Measurements from ENCODE around the gene TNFRSF6B.
A peak's percentile ranks its signal among the peaks of the same experiment; 100 is the strongest.

The TNFRSF6B gene

DNA sequence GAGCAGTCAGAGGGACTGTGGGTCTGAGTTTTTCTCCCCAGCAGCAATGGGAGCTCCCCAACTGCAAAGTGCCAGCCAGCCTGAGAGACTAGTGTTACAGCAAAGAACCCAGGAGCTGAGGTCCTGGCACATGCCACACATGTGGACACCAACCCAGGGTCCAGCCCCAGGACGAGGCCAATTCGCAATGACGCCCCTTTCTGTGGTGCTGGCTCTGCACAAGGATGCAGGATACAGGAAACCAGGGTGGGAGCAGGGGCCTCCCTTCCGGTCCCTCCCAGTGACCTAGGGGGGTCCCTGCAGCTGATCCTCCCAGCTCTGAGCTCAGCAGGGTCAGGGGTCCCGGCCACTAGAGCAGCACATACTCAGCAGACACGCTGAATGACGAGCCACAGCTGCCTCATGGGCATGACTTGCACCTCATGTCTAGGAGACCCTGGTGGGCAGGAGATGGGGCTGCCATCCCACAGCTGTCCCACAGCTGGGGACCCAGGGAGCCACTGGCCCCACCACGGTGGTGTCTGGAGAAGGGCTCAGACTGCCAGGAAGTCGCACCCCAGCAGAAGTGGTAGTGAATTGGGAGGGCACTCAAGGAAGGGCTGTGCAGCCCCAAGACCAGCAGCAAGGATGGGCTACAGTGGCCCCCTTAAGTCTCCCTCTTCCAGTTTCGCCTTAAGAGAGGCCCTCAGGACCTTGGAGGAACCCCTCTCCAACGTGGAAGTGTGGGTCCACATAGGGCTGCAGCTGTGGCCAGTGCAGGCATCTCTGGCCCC, 7.7 kb downstream of the TNFRSF6B start:
- H3K4me3 ChIP-seq (ENCODE audit: low read depth, low read length), result no peak overlapping the region
- TF ChIP-seq, protein P1, sequence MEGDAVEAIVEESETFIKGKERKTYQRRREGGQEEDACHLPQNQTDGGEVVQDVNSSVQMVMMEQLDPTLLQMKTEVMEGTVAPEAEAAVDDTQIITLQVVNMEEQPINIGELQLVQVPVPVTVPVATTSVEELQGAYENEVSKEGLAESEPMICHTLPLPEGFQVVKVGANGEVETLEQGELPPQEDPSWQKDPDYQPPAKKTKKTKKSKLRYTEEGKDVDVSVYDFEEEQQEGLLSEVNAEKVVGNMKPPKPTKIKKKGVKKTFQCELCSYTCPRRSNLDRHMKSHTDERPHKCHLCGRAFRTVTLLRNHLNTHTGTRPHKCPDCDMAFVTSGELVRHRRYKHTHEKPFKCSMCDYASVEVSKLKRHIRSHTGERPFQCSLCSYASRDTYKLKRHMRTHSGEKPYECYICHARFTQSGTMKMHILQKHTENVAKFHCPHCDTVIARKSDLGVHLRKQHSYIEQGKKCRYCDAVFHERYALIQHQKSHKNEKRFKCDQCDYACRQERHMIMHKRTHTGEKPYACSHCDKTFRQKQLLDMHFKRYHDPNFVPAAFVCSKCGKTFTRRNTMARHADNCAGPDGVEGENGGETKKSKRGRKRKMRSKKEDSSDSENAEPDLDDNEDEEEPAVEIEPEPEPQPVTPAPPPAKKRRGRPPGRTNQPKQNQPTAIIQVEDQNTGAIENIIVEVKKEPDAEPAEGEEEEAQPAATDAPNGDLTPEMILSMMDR (IDR thresholded peaks at IDR 0.05; ENCODE audit: borderline replicate concordance, insufficient read depth, low read depth, low read length), result no peak

DNA sequence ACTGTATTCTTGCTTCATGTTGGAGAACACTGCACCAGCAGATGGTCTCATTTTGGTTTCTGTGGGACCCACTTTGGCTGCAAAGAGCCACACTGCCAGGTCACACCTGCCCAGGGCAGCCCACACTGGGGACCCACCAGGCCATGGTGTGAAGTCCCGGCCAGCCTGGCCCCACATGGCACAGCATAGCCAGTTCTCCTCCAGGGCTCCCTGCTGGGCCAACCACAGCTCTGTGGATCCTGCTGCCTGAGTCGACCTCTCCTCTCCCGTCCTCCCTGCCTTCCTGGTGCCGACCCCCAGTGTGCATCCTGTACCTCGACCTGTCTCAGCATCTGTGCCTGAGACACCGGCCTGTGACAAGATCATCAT, 8.3 kb downstream of the TNFRSF6B start:
- TF ChIP-seq, protein P1 (IDR thresholded peaks at IDR 0.05; ENCODE audit: borderline replicate concordance, insufficient read depth, low read depth, low read length), result no peak
- H3K4me3 ChIP-seq (ENCODE audit: low read depth, low read length), result no peak overlapping the region

DNA sequence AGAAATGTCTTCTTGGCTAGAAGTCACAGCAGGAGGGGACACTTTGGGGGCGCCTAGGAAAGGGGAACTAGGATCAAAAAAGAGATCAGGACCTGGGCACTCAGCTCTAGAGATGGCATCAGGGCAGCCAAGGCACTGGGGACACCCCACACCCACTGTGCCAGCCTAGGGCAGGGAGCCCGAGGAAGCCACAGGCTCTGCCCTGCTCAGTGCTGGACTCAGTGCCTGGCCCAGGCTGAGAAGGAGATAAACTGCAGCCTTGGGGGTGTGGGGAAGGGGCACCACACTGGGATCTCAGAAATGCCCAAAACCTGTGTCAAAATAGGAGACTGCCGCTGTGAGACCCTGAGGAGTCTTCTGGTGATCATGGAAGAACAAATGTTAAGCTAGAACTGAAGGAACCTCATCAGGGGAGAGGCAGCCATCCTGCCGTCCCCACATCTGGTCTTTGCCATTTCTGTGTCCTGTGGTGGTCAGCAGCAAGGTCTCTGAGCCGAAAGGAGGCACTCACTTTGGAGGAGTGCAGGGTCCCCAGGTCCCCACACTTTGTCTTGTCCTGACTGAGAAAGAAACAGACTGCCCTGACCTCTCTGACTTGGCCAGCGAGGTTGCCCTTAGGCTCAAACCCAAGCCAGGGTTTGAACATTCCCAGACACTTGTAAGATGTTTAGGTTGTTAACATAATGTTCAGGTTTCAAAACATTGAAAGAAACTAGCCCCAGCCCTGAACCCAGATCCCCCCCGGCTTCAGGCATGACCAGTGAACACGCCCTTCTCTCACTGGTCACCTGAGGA, 9.0 kb downstream of the TNFRSF6B start:
- TF ChIP-seq, protein P1 (IDR thresholded peaks at IDR 0.05; ENCODE audit: borderline replicate concordance, insufficient read depth, low read depth, low read length), result no peak
- H3K4me3 ChIP-seq (ENCODE audit: low read depth, low read length), result no peak overlapping the region

DNA sequence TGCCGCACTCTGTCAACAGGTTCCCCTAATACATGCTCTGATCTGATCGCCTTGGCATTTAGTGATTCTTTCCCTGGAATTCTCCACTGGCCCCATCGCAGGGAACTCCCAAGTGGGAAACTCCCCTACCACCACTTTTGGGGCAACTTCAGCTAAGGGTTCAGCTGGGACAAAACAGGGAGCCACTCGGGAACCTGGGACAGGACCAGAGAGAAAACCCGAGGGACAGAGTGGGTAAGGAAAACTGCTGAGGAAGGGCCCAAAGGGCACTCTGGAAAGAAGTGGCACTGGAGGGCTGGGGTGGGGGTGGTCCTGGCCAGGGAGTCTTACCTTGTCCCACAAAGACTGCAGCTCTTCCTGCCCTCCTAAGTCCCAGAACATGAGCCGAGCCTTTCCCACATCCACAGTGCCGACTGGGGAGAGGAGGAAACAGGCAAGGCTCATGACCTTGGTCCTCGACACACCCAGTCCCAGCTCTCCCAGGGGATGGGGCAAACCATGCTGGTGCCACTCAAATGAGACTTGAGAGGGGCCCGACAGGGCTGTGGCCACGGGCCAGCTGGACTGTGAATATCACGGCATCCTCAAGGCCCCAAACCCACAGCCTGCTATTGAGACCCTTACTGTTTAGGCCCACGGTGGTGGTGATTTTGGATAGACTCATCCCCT, 9.7 kb downstream of the TNFRSF6B start:
- H3K4me3 ChIP-seq (ENCODE audit: low read depth, low read length), result peak overlapping the region; percentile 77
- TF ChIP-seq, protein P1 (IDR thresholded peaks at IDR 0.05; ENCODE audit: borderline replicate concordance, insufficient read depth, low read depth, low read length), result no peak

DNA sequence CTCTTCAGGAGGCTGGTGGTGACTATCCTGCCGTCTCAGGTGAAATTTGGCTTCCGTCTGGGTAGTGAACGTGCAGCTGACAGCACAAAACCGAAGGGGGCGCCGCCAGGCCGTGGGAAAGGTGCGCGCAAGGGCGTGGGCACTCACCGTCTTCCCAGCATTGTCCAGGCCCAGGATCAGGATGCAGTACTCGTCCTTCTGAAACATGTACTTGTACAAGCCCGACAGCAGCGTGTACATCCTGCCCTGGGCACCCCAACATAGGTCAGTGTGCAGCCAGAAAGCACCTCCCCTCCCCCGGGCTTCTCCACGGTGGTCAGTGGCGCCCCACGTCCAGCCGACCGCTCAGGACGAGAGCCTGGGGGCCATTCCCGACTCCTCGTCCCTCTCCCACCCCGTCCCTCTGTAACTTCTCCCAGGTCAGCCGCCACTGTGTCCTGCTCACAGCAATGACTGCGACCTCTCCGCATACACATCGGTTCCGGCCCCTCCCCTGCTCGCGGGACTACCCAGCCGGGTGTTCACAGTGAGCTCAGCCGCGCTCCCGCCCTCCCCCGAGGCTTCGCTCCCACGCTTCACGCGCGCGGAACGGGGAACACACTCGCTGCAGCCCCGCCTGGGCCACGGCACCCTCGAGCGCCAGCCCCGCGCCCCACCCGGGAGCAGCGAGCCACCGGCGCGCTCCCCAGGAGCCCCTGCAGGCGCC, 10.6 kb downstream of the TNFRSF6B start:
- TF ChIP-seq, protein P1 (IDR thresholded peaks at IDR 0.05; ENCODE audit: borderline replicate concordance, insufficient read depth, low read depth, low read length), result peak; percentile 86
- H3K4me3 ChIP-seq (ENCODE audit: low read depth, low read length), result peak overlapping the region; percentile 77

DNA sequence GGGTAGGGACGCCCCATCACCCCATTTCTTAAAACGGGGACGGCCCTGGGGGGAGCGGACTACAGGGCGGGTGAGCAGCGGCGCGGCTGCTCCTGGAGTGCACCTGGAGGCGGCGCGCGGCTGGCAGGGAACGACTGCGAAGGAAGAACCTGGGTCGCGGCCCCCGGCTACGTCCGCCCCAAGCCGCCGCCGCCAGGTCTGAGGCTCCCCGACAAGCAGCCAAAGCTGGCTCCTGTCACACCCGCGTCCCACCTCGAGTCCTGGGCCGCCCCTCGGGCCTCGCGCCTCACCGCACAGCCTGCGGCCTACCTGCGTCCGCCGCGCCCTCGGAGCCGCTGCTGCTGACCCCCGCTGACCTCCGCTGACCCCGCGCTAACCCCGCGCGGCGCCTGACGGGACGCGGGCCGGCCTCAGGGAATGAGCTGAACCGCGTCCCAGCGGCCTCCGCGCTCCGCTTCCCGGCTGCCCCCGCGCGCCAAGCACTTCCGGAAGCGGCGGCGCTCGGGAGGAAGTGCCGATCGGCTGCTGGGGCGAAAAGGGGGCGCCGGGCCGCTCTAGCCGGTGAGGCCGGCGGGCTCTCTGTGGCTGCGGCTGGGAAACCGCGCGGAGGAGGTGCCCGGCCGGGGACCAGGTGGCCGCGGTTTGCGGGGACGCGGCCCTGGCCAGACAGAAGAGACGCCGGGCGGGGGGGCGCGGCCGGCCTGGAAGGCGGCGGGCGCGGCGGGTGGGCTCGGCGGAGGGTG, 11.3 kb downstream of the TNFRSF6B start, which contains the start of the genes ARFRP1 and ZGPAT:
Gene ARFRP1, minus strand, starts transcription at position 419 of the 743 bp plus-strand sequence. CDS start 885 bp downstream, outside the sequence.
Gene ZGPAT, plus strand, starts transcription at position 482 of the 743 bp plus-strand sequence. CDS start 542 bp downstream, outside the sequence.
- peak within 1 kb of the TSS; percentile 77 for H3K4me3 ChIP-seq (ENCODE audit: low read depth, low read length)
- TF ChIP-seq, protein P1 (IDR thresholded peaks at IDR 0.05; ENCODE audit: borderline replicate concordance, insufficient read depth, low read depth, low read length), result no peak

Data from GM12875 (cell line).